Liver (tissue), 9 donors: Measurements from ENCODE around the gene FAT1. TPM values are rescaled to one million over a fixed set of nuclear protein-coding genes. Genes with fewer than 3 reads are reported as not detected.

Source experiments
- DNase-seq: peaks from one replicate; pipeline ENCODE4 v3.0.0-alpha.2; 2017; ENCODE audit warnings: low spot score
- H3K27ac ChIP-seq, 2 donors: one replicate each; pipeline ENCODE4 v1.7.0; 2013; ENCODE audit warnings: inconsistent platforms in 2 of 2, low read length in 2 of 2, control low read depth in 1 of 2, low read depth in 1 of 2, mild to moderate bottlenecking in 1 of 2
- H3K27me3 ChIP-seq, 4 donors: one replicate each; pipeline versions ENCODE4 v1.6.1 to v1.7.0; 2013; ENCODE audit warnings: low read length in 3 of 4, inconsistent platforms in 1 of 4, mild to moderate bottlenecking in 1 of 4, moderate library complexity in 1 of 4; ENCODE audit not compliant: control insufficient read depth in 4 of 4, insufficient read depth in 4 of 4
- H3K36me3 ChIP-seq, 4 donors: one replicate each; pipeline versions ENCODE4 v1.6.1 to v1.7.0; 2013; ENCODE audit warnings: low read length in 3 of 4, mild to moderate bottlenecking in 3 of 4, low read depth in 1 of 4, moderate library complexity in 1 of 4; ENCODE audit not compliant: control insufficient read depth in 4 of 4, insufficient read depth in 3 of 4
- H3K4me1 ChIP-seq, 4 donors: one replicate each; pipeline versions ENCODE4 v1.6.1 to v1.7.0; 2013; ENCODE audit warnings: low read length in 3 of 4, mild to moderate bottlenecking in 3 of 4, moderate library complexity in 1 of 4; ENCODE audit not compliant: control insufficient read depth in 4 of 4, insufficient read depth in 4 of 4
- H3K4me3 ChIP-seq, 3 donors: one replicate each; pipeline versions ENCODE4 v1.6.1 to v1.7.0; 2013; ENCODE audit warnings: low read length in 3 of 3, control low read depth in 1 of 3, low read depth in 1 of 3, mild to moderate bottlenecking in 1 of 3
- H3K9ac ChIP-seq, 2 donors: one replicate each; pipeline ENCODE4 v1.7.0; 2013; ENCODE audit warnings: low read length in 2 of 2, mild to moderate bottlenecking in 2 of 2, moderate library complexity in 2 of 2, control low read depth in 1 of 2, low read depth in 1 of 2
- H3K9me3 ChIP-seq, 4 donors: one replicate each; pipeline versions ENCODE4 v1.6.1 to v1.7.0; 2013; ENCODE audit warnings: low read length in 3 of 4; ENCODE audit not compliant: control insufficient read depth in 4 of 4
- ATF3 ChIP-seq: IDR thresholded peaks from 2 replicates; pipeline ENCODE4 v1.6.1; 2016; ENCODE audit warnings: antibody characterized with exemption
- CTCF ChIP-seq: fragments of 150-350 bp; IDR thresholded peaks from 2 replicates; pipeline ENCODE4 v1.5.1; 2017; ENCODE audit warnings: improper control_type of control experiment, low read depth, low read length; ENCODE audit not compliant: missing input control
- EGR1 ChIP-seq, 2 donors: IDR thresholded peaks; 2 replicates each; pipeline ENCODE4 v1.6.1; 2016 to 2018; ENCODE audit warnings: antibody characterized with exemption in 2 of 2, low read depth in 2 of 2
- FOXA1 ChIP-seq: IDR thresholded peaks from 2 replicates; pipeline ENCODE4 v1.6.1; 2016; ENCODE audit warnings: antibody characterized with exemption
- FOXA2 ChIP-seq: IDR thresholded peaks from 2 replicates; pipeline ENCODE4 v1.6.1; 2016; ENCODE audit warnings: antibody characterized with exemption
- GABPA ChIP-seq, 2 donors: IDR thresholded peaks in 1 of 2; conservative IDR thresholded peaks in 1 of 2; 2 replicates each; pipeline ENCODE4 v1.6.1; 2016; ENCODE audit warnings: antibody characterized with exemption in 2 of 2, mild to moderate bottlenecking in 1 of 2, moderate library complexity in 1 of 2
- HNF4A ChIP-seq, 2 donors: conservative IDR thresholded peaks; 2 replicates each; pipeline ENCODE4 v1.6.1; 2016; ENCODE audit warnings: antibody characterized with exemption in 2 of 2, mild to moderate bottlenecking in 2 of 2
- HNF4G ChIP-seq: IDR thresholded peaks from 2 replicates; pipeline ENCODE4 v1.6.1; 2016; ENCODE audit warnings: antibody characterized with exemption
- JUND ChIP-seq, 2 donors: IDR thresholded peaks; 2 replicates each; pipeline ENCODE4 v1.6.1; 2016; ENCODE audit warnings: antibody characterized with exemption in 2 of 2
- MAX ChIP-seq: IDR thresholded peaks from 2 replicates; pipeline ENCODE4 v1.6.1; 2016; ENCODE audit warnings: antibody characterized with exemption
- NR2F2 ChIP-seq: IDR thresholded peaks from 2 replicates; pipeline ENCODE4 v1.6.1; 2016; ENCODE audit warnings: antibody characterized with exemption
- RAD21 ChIP-seq, 2 donors: IDR thresholded peaks; 2 replicates each; pipeline ENCODE4 v1.6.1; 2016; ENCODE audit warnings: antibody characterized with exemption in 2 of 2, mild to moderate bottlenecking in 2 of 2
- REST ChIP-seq: IDR thresholded peaks from 2 replicates; pipeline ENCODE4 v1.6.1; 2016; ENCODE audit warnings: antibody characterized with exemption, mild to moderate bottlenecking
- RXRA ChIP-seq, 2 donors: IDR thresholded peaks; 2 replicates each; pipeline ENCODE4 v1.6.1; 2017 to 2018; ENCODE audit warnings: antibody characterized with exemption in 2 of 2, mild to moderate bottlenecking in 1 of 2
- SP1 ChIP-seq: IDR thresholded peaks from 2 replicates; pipeline ENCODE4 v1.6.1; 2018; ENCODE audit warnings: antibody characterized with exemption, mild to moderate bottlenecking
- TAF1 ChIP-seq: conservative IDR thresholded peaks from 2 replicates; pipeline ENCODE4 v1.6.1; 2016; ENCODE audit warnings: antibody characterized with exemption, mild to moderate bottlenecking
- YY1 ChIP-seq: IDR thresholded peaks from 2 replicates; pipeline ENCODE4 v1.6.1; 2016; ENCODE audit warnings: antibody characterized with exemption, mild to moderate bottlenecking
- ZBTB33 ChIP-seq: IDR thresholded peaks from 2 replicates; pipeline ENCODE4 v1.6.1; 2016; ENCODE audit warnings: antibody characterized with exemption
- WGBS: extraction: QIAGEN DNeasy Blood & Tissue Kit; methylation state at CpG from one replicate; pipeline ENCODE4 v1.1.7; 2013; 5-methylcytosine and 5-hydroxymethylcytosine counted together
- polyA plus RNA-seq, 2 donors: library from polyadenylated mRNA; stranded (reverse) in 1 of 2; unstranded in 1 of 2; fragments of 200-250 nt in 1 of 2; fragments of >200 nt in 1 of 2; fragmentation: Nextera tagmentation in 1 of 2; extraction: Ambion mirVana in 1 of 2; gene quantifications; one replicate each; pipeline versions ENCODE4 v1.2.1 to v1.2.3, GENCODE V29; 2013 to 2015
- total RNA-seq, 2 donors: library from RNA; depleted of rRNA; stranded (reverse); fragments of >200 nt; gene quantifications; one replicate each; pipeline ENCODE4 v1.2.3, GENCODE V29; 2014
- donor health status: healthy.
- donor health status: healthy.
- donor health status: healthy.
- donor health status: healthy.
- donor health status: healthy.

The FAT1 gene
- total and polyA plus RNA-seq, 4 donors, result 10.0 to 48.0 (median 30.0) TPM

DNA sequence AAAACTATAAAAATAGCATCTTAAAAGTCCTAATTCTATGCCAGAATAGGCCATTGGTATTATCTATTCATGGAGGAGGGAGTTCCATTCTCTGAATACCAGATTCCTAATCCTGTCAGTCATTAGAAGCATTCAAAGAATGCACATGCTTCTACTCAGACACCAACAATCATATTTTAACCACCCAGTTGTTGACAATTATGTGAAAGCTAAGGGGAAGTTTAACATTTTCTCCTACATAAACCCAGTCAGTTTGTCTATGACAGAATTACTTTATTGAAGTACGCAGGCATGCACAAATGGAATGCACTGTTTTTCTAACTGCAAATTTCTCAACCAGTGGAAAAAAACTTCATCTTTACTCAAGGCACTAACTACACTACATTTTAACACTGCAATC, 98.7 kb downstream of the FAT1 start:
- WGBS, result 91% methylated on average over 1 of the region's 1 CpG
- no peak for DNase-seq
- no peak for TF ChIP-seq GABPA (IDR thresholded peaks at IDR 0.05 in 1 of 2, conservative IDR thresholded peaks at IDR 0.05 in 1 of 2)
- no peak for TF ChIP-seq CTCF
- TF ChIP-seq EGR1 (IDR thresholded peaks at IDR 0.05; ENCODE audit: low read depth in 2 of 2), result no peak
- TF ChIP-seq FOXA1, result no peak
- TF ChIP-seq ZBTB33, result no peak
- no peak for TF ChIP-seq SP1
- no peak for TF ChIP-seq FOXA2
- TF ChIP-seq ATF3, result no peak
- TF ChIP-seq NR2F2, result no peak
- TF ChIP-seq HNF4A (conservative IDR thresholded peaks at IDR 0.05), result no peak
- TF ChIP-seq YY1, result no peak
- TF ChIP-seq JUND (IDR thresholded peaks at IDR 0.05), result no peak
- TF ChIP-seq RXRA (IDR thresholded peaks at IDR 0.05), result no peak
- no peak for TF ChIP-seq HNF4G
- no peak for TF ChIP-seq RAD21 (IDR thresholded peaks at IDR 0.05)
- no peak for TF ChIP-seq REST
- no peak for TF ChIP-seq TAF1
- H3K9me3 ChIP-seq, result no peaks in the 10 kb centered on the region
- H3K36me3 ChIP-seq, result peaks cover 0 to 9% (median 4%) of the 10 kb centered on the region in 4 donors
- no peak overlapping the region for H3K9ac ChIP-seq
- no peaks in the 10 kb centered on the region for H3K27me3 ChIP-seq
- no peak overlapping the region for H3K27ac ChIP-seq
- H3K4me1 ChIP-seq, result no peaks in the 10 kb centered on the region
- no peak overlapping the region for H3K4me3 ChIP-seq

- H3K27me3 ChIP-seq, result no peaks in the 10 kb centered on the region
- no peak overlapping the region for H3K27ac ChIP-seq
- H3K9ac ChIP-seq, result no peak overlapping the region
- H3K36me3 ChIP-seq, result peaks cover 0 to 9% (median 4%) of the 10 kb centered on the region in 4 donors
- WGBS, result 93% methylated on average over 5 of the region's 5 CpGs
- H3K9me3 ChIP-seq, result no peaks in the 10 kb centered on the region
- no peak for DNase-seq
- no peaks in the 10 kb centered on the region for H3K4me1 ChIP-seq
- H3K4me3 ChIP-seq, result no peak overlapping the region
- TF ChIP-seq YY1 (no peak), RXRA (IDR thresholded peaks at IDR 0.05) (no peak), NR2F2 (no peak), MAX (no peak), TAF1 (no peak), SP1 (no peak), REST (no peak), ATF3 (no peak), RAD21 (IDR thresholded peaks at IDR 0.05) (no peak), CTCF (no peak), FOXA1 (no peak), FOXA2 (no peak), HNF4G (no peak)
Observed at GRCh38 chr4:186623546-186623945, 100.1 kb downstream of the FAT1 start.
